Adrenal gland (tissue), 12 donors: ENCODE results near the gene TMEM231. TPM values are rescaled to one million over a fixed set of nuclear protein-coding genes. Genes with fewer than 3 reads are reported as not detected.

Experiments
- DNase-seq, 7 donors: peaks; one replicate each; pipeline ENCODE4 v3.0.0-alpha.2; 2019 to 2020
- H3K27ac ChIP-seq, 5 donors: fragments of 200-600 bp; sonication (generic) in 4 of 5; 1 replicate in 3 of 5; 2 replicates in 2 of 5; pipeline versions ENCODE4 v1.5.1 to v1.8.0; 2016 to 2020; ENCODE audit warnings: mild to moderate bottlenecking in 1 of 5
- H3K27me3 ChIP-seq: fragments of 200-600 bp; 2 replicates; pipeline ENCODE4 v1.8.0; 2021
- H3K36me3 ChIP-seq, 2 donors: fragments of 200-600 bp; replicated peaks in 1 of 2; 1 replicate in 1 of 2; 2 replicates in 1 of 2; pipeline versions ENCODE4 v1.5.1 to v1.8.0; 2018 to 2022
- H3K4me1 ChIP-seq, 2 donors: fragments of 200-600 bp; replicated peaks in 1 of 2; 1 replicate in 1 of 2; 2 replicates in 1 of 2; pipeline versions ENCODE4 v1.5.1 to v1.8.0; 2018 to 2021
- H3K4me3 ChIP-seq, 4 donors: fragments of 200-600 bp; sonication (generic) in 3 of 4; one replicate each; pipeline ENCODE4 v1.5.1; 2016 to 2018
- H3K9me3 ChIP-seq, 3 donors: fragments of 200-600 bp; sonication (generic) in 1 of 3; replicated peaks in 1 of 3; 1 replicate in 2 of 3; 2 replicates in 1 of 3; pipeline versions ENCODE4 v1.5.1 to v1.8.0; 2016 to 2021
- POLR2A ChIP-seq, 2 donors: fragments of 450-650 bp; IDR thresholded peaks; one replicate each; pipeline ENCODE4 v1.6.1; 2017; ENCODE audit warnings: antibody characterized with exemption in 2 of 2, mild to moderate bottlenecking in 2 of 2, moderate library complexity in 1 of 2
- WGBS, 4 donors: extraction: QIAGEN DNeasy Blood & Tissue Kit in 2 of 4; methylation state at CpG; one replicate each; pipeline versions ENCODE4 v1.1.5 to v1.1.7; 2013 to 2017; 5-methylcytosine and 5-hydroxymethylcytosine counted together
- intact Hi-C, 2 donors: fragments of 100-400 bp; cut with DNase I; formaldehyde crosslinking; loops; one replicate each; pipeline versions ENCODE4 v1.14.1 to v1.15.0; 2022 to 2023
- polyA plus RNA-seq, 3 donors: library from polyadenylated mRNA; stranded (reverse); fragments of 200-250 nt in 2 of 3; fragments of 350-450 nt in 1 of 3; fragmentation: Illumina TruSeq in 1 of 3; extraction: RNeasy Lipid Tissue Mini Kit (QIAGEN cat#74804) in 1 of 3; gene quantifications; one replicate each; pipeline ENCODE4 v1.2.3, GENCODE V29; 2013 to 2014
- total RNA-seq, 9 donors: library from RNA; depleted of rRNA in 4 of 9; stranded (reverse); fragments of >200 nt in 4 of 9; fragments of 120-200 nt in 1 of 9; fragmentation: NEBNext Ultra II Directional in 1 of 9; extraction: Animal tissue kit (Norgen Biotek cat#: 25700) in 1 of 9; gene quantifications; one replicate each; pipeline versions ENCODE4 v1.1.0 to v1.2.4, GENCODE V29; 2013 to 2023
- TF ChIP-seq, protein P1 (sequence below), 6 experiments: fragments of 450-650 bp in 4 of 6; fragments of 200-600 bp in 2 of 6; sonication (generic) in 1 of 6; IDR thresholded peaks; 1 replicate in 5 of 6; 2 replicates in 1 of 6; pipeline versions ENCODE4 v1.5.1 to v1.8.0; 2016 to 2021; ENCODE audit warnings: antibody characterized with exemption in 6 of 6, mild to moderate bottlenecking in 2 of 6, moderate library complexity in 1 of 6
- donor health status: healthy with polysubstance abuse.
- donor health status: Bipolar disorder and iron deficiency.
- donor health status: DM: yes; HTN: yes; CAD: no.
- donor health status: DM: no; HTN: no; CAD: no.
- donor health status: DM: no; HTN: no; CAD: no.
- donor health status: DM: yes; HTN: yes; CAD: no.

Gene TMEM231
- total and polyA plus RNA-seq, 12 donors, result 2.8 to 13.4 (median 7.9) TPM

GRCh38 chr16:75573955-75574354 is 17.9 kb upstream of the TMEM231 start:
- Histone ChIP-seq H3K4me1 (peaks cover 10 to 45% of the 10 kb centered on the region in 2 donors), H3K4me3 (no peak overlapping the region), H3K36me3 (peaks cover 0 to 89% of the 10 kb centered on the region in 2 donors), H3K27me3 (no peaks in the 10 kb centered on the region), H3K9me3 (no peaks in the 10 kb centered on the region), H3K27ac (no peak overlapping the region)
- WGBS, 4 donors, result 85 to 98% (median 86%) methylated on average over 5 of the region's 5 CpGs
- TF ChIP-seq, protein P1, sequence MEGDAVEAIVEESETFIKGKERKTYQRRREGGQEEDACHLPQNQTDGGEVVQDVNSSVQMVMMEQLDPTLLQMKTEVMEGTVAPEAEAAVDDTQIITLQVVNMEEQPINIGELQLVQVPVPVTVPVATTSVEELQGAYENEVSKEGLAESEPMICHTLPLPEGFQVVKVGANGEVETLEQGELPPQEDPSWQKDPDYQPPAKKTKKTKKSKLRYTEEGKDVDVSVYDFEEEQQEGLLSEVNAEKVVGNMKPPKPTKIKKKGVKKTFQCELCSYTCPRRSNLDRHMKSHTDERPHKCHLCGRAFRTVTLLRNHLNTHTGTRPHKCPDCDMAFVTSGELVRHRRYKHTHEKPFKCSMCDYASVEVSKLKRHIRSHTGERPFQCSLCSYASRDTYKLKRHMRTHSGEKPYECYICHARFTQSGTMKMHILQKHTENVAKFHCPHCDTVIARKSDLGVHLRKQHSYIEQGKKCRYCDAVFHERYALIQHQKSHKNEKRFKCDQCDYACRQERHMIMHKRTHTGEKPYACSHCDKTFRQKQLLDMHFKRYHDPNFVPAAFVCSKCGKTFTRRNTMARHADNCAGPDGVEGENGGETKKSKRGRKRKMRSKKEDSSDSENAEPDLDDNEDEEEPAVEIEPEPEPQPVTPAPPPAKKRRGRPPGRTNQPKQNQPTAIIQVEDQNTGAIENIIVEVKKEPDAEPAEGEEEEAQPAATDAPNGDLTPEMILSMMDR (IDR thresholded peaks at IDR 0.05), result no peak
- no peak for TF ChIP-seq POLR2A (IDR thresholded peaks at IDR 0.05)
- DNase-seq, result no peak
- intact Hi-C loops, result no loop called here

- H3K36me3 ChIP-seq, result peaks cover 0 to 90% of the 10 kb centered on the region in 2 donors
- intact Hi-C loops, result no loop called here
Measured at GRCh38 chr16:75572864-75573542, 17.0 kb upstream of the TMEM231 start.

DNA sequence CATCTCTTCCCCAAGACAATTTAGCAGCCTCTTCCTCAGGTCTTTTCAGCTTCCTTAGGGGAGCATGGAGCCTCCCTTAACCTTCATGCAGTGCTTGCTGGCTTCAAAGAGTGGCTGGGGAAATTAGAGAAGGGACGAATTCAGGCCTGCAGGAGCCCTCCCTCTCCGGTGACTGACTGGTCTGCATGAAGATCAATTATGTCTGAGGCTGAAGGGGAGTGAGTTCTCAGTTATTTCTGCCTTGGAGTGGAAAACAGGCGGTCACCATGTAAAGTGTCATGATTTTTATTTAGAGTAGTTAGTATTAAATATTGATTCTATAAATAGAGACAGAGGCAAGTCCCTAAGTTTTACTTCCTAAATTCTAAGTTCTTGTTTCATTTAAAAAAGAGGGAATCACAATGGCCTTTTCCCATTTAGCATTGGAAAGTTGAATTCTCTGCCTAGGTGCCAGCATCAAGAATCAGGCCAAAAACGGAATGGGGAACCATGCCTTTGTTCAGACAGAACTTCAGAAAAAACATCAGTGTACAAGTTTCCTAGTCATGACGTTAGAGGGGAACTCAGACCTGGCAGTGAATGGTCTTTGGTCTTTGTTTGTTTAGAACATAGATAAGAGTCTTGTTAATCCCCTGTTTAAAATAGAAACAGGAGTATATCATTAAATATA is 14.5 kb upstream of the TMEM231 start:
- TF ChIP-seq, protein P1 (IDR thresholded peaks at IDR 0.05), result no peak
- no peak for TF ChIP-seq POLR2A (IDR thresholded peaks at IDR 0.05)
- Histone ChIP-seq H3K9me3 (no peaks in the 10 kb centered on the region), H3K27ac (peak overlapping the region in 2 of 5 donors; percentile 18 to 61), H3K4me3 (no peak overlapping the region), H3K27me3 (no peaks in the 10 kb centered on the region), H3K4me1 (peaks cover 26 to 56% of the 10 kb centered on the region in 2 donors), H3K36me3 (peaks cover 0 to 69% of the 10 kb centered on the region in 2 donors)
- DNase-seq, result no peak
- WGBS, 4 donors, result 56 to 67% (median 59%) methylated on average over 5 of the region's 5 CpGs
- intact Hi-C loops, result no loop called here

More at GRCh38 chr16:75572864-75573542, 17.0 kb upstream of the TMEM231 start:
- 62 to 72% (median 68%) methylated on average over 3 of the region's 3 CpGs for WGBS, 4 donors
- no peak for TF ChIP-seq POLR2A (IDR thresholded peaks at IDR 0.05)
- TF ChIP-seq, protein P1 (IDR thresholded peaks at IDR 0.05), result no peak
- Histone ChIP-seq H3K27me3 (no peaks in the 10 kb centered on the region), H3K9me3 (no peaks in the 10 kb centered on the region), H3K27ac (no peak overlapping the region), H3K4me3 (no peak overlapping the region), H3K4me1 (peaks cover 10 to 45% of the 10 kb centered on the region in 2 donors)
- peak in 1 of 7 donors; percentile 27 for DNase-seq

DNA sequence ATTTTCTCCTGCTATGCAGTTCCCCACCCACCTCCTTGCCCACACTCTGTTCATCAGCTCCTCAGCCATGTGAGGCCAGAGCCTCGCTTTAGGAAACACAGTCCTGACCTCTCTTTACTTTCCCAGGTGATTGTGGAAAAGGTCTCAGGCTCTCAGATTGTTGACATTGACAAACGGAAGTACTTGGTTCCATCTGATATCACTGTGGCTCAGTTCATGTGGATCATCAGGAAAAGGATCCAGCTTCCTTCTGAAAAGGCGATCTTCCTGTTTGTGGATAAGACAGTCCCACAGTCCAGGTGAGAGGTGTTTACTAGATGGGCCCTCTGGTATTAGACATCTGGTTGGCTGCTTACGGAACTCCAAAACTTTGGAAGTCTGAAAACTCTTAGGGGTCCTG is 11.9 kb upstream of the TMEM231 start:
- Histone ChIP-seq H3K4me1 (peaks cover 27 to 56% of the 10 kb centered on the region in 2 donors), H3K4me3 (peak overlapping the region in 1 of 4 donors; percentile 91), H3K9me3 (no peaks in the 10 kb centered on the region), H3K27me3 (no peaks in the 10 kb centered on the region), H3K36me3 (peaks cover 0 to 47% of the 10 kb centered on the region in 2 donors), H3K27ac (no peak overlapping the region)
- DNase-seq, result no peak
- WGBS, 4 donors, result 80 to 85% (median 82%) methylated on average over 4 of the region's 4 CpGs
- no peak for TF ChIP-seq POLR2A (IDR thresholded peaks at IDR 0.05)
- TF ChIP-seq, protein P1 (IDR thresholded peaks at IDR 0.05), result no peak
- intact Hi-C loops, result no loop called here
